Calu3 (cell line): ENCODE measurements around the gene LAMA5. TPM values are rescaled to one million over a fixed set of nuclear protein-coding genes. Genes with fewer than 3 reads are reported as not detected.

Experiments used
- BruUV-seq: library from RNA; stranded (reverse); fragments of 400-500 nt; replicated peaks from 2 replicates; lab custom pipeline; 2021; lab: Mats Ljungman, UMichigan
- CTCF ChIA-PET: fragments of 300-600 bp; sonication (Branson Sonifier 250); formaldehyde crosslinking; loops from one replicate; lab custom pipeline; 2022; ENCODE audit warnings: antibody characterized with exemption; lab: Charles Lee
- DNase-seq: peaks from one replicate; pipeline ENCODE4 v3.0.0; 2022
- H3K27ac Mint-ChIP-seq: one replicate; pipeline ENCODE4 v1.8.0; 2022; ENCODE audit warnings: mixed read lengths; ENCODE audit not compliant: unreplicated experiment
- H3K27me3 Mint-ChIP-seq: one replicate; pipeline ENCODE4 v1.8.0; 2022; ENCODE audit warnings: mixed read lengths; ENCODE audit not compliant: unreplicated experiment
- H3K36me3 Mint-ChIP-seq: one replicate; pipeline ENCODE4 v1.8.0; 2022; ENCODE audit warnings: mild to moderate bottlenecking, moderate library complexity, mixed read lengths; ENCODE audit not compliant: insufficient read depth, unreplicated experiment
- H3K4me1 Mint-ChIP-seq: one replicate; pipeline ENCODE4 v1.8.0; 2022; ENCODE audit warnings: mild to moderate bottlenecking, low read depth, mixed read lengths; ENCODE audit not compliant: unreplicated experiment
- H3K4me3 Mint-ChIP-seq: one replicate; pipeline ENCODE4 v1.8.0; 2022; ENCODE audit warnings: mild to moderate bottlenecking, low read depth, moderate library complexity, mixed read lengths; ENCODE audit not compliant: unreplicated experiment
- H3K9me3 Mint-ChIP-seq: one replicate; pipeline ENCODE4 v1.8.0; 2022; ENCODE audit warnings: low read depth, mixed read lengths; ENCODE audit not compliant: unreplicated experiment
- CTCF ChIP-seq: fragments of 200-600 bp; IDR thresholded peaks from one replicate; pipeline ENCODE4 v1.8.0; 2022; ENCODE audit warnings: antibody characterized with exemption; ENCODE audit not compliant: unreplicated experiment
- intact Hi-C: fragments of 100-400 bp; cut with micrococcal nuclease; formaldehyde crosslinking; loops from one replicate; pipeline ENCODE4 v1.10.0; 2022; ENCODE audit not compliant: unreplicated experiment
- total RNA-seq: library from RNA; stranded (reverse); gene quantifications from 2 replicates; pipeline ENCODE4 v1.2.3, GENCODE V29; 2022

LAMA5 gene
- total RNA-seq, 1 experiment from 2014 or later: 763 TPM

- no peak for DNase-seq
- Mint-ChIP-seq H3K27me3 (no peaks in the 10 kb centered on the region), H3K36me3 (peaks cover 94% of the 10 kb centered on the region), H3K27ac (no peak overlapping the region), H3K9me3 (peaks cover 3% of the 10 kb centered on the region), H3K4me3 (no peak overlapping the region), H3K4me1 (peaks cover 17% of the 10 kb centered on the region)
- intact Hi-C loops: no loop called here
- CTCF ChIA-PET: no interaction called here
- TSS peak; percentile 11 for BruUV-seq
- no peak for TF ChIP-seq CTCF
Observed at GRCh38 chr20:62344782-62345181, 22.3 kb downstream of the LAMA5 start.

DNA sequence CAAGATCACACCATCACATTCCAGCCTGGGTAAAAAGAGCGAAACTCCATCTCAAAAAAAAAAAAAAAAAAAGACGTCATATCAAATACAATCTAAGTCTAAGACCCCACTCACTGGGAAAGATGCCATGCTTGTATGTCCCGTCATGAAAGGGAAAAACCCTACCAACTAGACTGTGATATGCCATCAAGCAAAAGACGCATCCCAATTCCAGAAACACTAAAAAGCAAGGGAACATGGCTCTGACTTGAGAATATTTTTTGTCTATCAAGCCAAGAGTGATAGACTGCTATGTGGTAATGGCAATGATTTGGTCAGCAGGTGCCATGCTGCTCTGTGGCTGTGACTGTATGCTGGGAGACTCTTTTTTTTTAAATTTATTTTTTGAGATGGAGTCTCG, 23.0 kb downstream of the LAMA5 start:
- no peak for TF ChIP-seq CTCF
- Mint-ChIP-seq H3K4me1 (peaks cover 10% of the 10 kb centered on the region), H3K27me3 (no peaks in the 10 kb centered on the region), H3K27ac (no peak overlapping the region), H3K9me3 (peaks cover 3% of the 10 kb centered on the region), H3K4me3 (no peak overlapping the region), H3K36me3 (peaks cover 94% of the 10 kb centered on the region)
- no TSS peak for BruUV-seq
- DNase-seq: no peak
- intact Hi-C loops: no loop called here
- CTCF ChIA-PET: no interaction called here

DNA sequence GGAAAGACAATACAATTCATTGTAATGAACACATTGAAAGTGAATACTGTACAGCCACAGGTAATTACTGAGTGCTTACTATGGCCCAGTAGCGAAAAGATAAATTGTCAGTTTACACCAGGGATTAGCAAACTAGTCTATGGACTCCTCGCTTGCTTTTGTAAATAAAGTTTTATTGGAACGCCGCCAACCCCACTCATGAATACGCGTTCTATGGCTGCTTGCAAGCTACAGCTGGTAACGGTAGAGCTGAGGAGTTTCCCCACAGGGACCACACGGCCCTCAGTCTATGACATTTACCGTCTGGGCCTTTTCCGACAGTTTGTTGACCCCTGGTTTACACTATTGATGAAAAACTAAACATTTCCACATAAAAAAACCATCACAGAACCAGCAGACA, 24.2 kb downstream of the LAMA5 start:
- Mint-ChIP-seq H3K27ac (no peak overlapping the region), H3K4me3 (no peak overlapping the region), H3K27me3 (no peaks in the 10 kb centered on the region), H3K36me3 (peaks cover 94% of the 10 kb centered on the region), H3K9me3 (no peaks in the 10 kb centered on the region), H3K4me1 (no peaks in the 10 kb centered on the region)
- intact Hi-C loops: no loop called here
- TSS peak; percentile 10 for BruUV-seq
- TF ChIP-seq CTCF: no peak
- CTCF ChIA-PET: no interaction called here
- DNase-seq: no peak

- CTCF ChIA-PET: interaction anchor here (0.9 to 1.4 kb wide), 2 partner anchors 10 to 43 kb away, joined by 4 read pairs; no protein-coding TSS in a partner anchor
- no peaks in the 10 kb centered on the region for H3K4me1 Mint-ChIP-seq
- H3K27me3 Mint-ChIP-seq: no peaks in the 10 kb centered on the region
- no peak for DNase-seq
- no peak overlapping the region for H3K4me3 Mint-ChIP-seq
- intact Hi-C loops: no loop called here
- peaks cover 89% of the 10 kb centered on the region for H3K36me3 Mint-ChIP-seq
- H3K9me3 Mint-ChIP-seq: no peaks in the 10 kb centered on the region
- BruUV-seq: no TSS peak
- H3K27ac Mint-ChIP-seq: no peak overlapping the region
- no peak for TF ChIP-seq CTCF
Observed at GRCh38 chr20:62339647-62340062, 27.5 kb downstream of the LAMA5 start.
